HEK293 (cell line): Measurements from ENCODE around the gene MORN1.

Experiments used
- CTCF ChIA-PET: fragments of 350-600 bp; formaldehyde crosslinking; extraction: SDS; loops from one replicate; lab custom pipeline; 2021; ENCODE audit warnings: antibody characterized with exemption; lab: Yijun Ruan, JAX
- POLR2A ChIA-PET: fragments of 300-600 bp; formaldehyde crosslinking; extraction: SDS; loops from one replicate; lab custom pipeline; 2020; ENCODE audit warnings: antibody characterized with exemption, inconsistent platforms; lab: Yijun Ruan, JAX
- H3K27ac ChIP-seq: fragments of 200-500 bp; sonication (Bioruptor generic); 2 replicates; pipeline ENCODE4 v1.5.1; 2014; ENCODE audit warnings: low read depth, low read length, control low read depth, inconsistent platforms; ENCODE audit errors: extremely low read depth
- H3K36me3 ChIP-seq, 2 experiments: fragments of 200-500 bp in 1 of 2; sonication (Bioruptor generic) in 1 of 2; 1 replicate in 1 of 2; 2 replicates in 1 of 2; pipeline ENCODE4 v1.5.1; 2014 to 2017; ENCODE audit warnings: inconsistent platforms in 2 of 2, low read length in 2 of 2; ENCODE audit not compliant: control insufficient read depth in 2 of 2, insufficient read depth in 1 of 2
- H3K4me1 ChIP-seq: fragments of 200-500 bp; sonication (Bioruptor generic); 2 replicates; pipeline ENCODE4 v1.5.1; 2014; ENCODE audit warnings: mild to moderate bottlenecking, low read length, inconsistent platforms; ENCODE audit not compliant: control insufficient read depth, insufficient read depth
- H3K4me3 ChIP-seq: 2 replicates; pipeline ENCODE4 v1.5.1; 2011; ENCODE audit warnings: low read depth, mild to moderate bottlenecking, control low read depth, low read length, moderate library complexity
- H3K9me3 ChIP-seq: fragments of 200-500 bp; sonication (Bioruptor generic); 2 replicates; pipeline ENCODE4 v1.5.1; 2014; ENCODE audit warnings: low read depth, low read length, inconsistent platforms; ENCODE audit not compliant: control insufficient read depth, insufficient read depth
- CTCF ChIP-seq: fragments of 450-650 bp; formaldehyde crosslinking; IDR thresholded peaks from 2 replicates; pipeline ENCODE4 v1.5.1; 2016; ENCODE audit warnings: missing biosample characterization, missing genetic modification characterization
- KLF10 ChIP-seq: fragments of 450-650 bp; IDR thresholded peaks from 2 replicates; pipeline ENCODE4 v1.5.1; 2018; ENCODE audit warnings: missing biosample characterization, mild to moderate bottlenecking, missing genetic modification characterization
- KLF8 ChIP-seq: fragments of 450-650 bp; formaldehyde crosslinking; IDR thresholded peaks from 2 replicates; pipeline ENCODE4 v1.5.1; 2016; ENCODE audit warnings: missing biosample characterization, missing genetic modification characterization
- OSR2 ChIP-seq: fragments of 450-650 bp; formaldehyde crosslinking; IDR thresholded peaks from 2 replicates; pipeline ENCODE4 v1.5.1; 2016; ENCODE audit warnings: missing biosample characterization, missing genetic modification characterization
- OVOL3 ChIP-seq: fragments of 450-650 bp; formaldehyde crosslinking; IDR thresholded peaks from 2 replicates; pipeline ENCODE4 v1.5.1; 2016; ENCODE audit warnings: missing biosample characterization, missing genetic modification characterization
- SETDB1 ChIP-seq: IDR thresholded peaks from one replicate; pipeline ENCODE4 v1.6.1; 2017; ENCODE audit warnings: mild to moderate bottlenecking, low read length, moderate library complexity, mixed read lengths; ENCODE audit not compliant: insufficient read length
- ZBTB26 ChIP-seq: fragments of 450-650 bp; formaldehyde crosslinking; optimal IDR thresholded peaks from 2 replicates; pipeline ENCODE3; 2016; ENCODE audit warnings: missing biosample characterization, mild to moderate bottlenecking, missing genetic modification characterization
- ZBTB49 ChIP-seq: fragments of 450-650 bp; formaldehyde crosslinking; IDR thresholded peaks from 2 replicates; pipeline ENCODE4 v1.5.1; 2016; ENCODE audit warnings: missing biosample characterization, missing genetic modification characterization, low read depth
- ZNF132 ChIP-seq: fragments of 450-650 bp; formaldehyde crosslinking; IDR thresholded peaks from 2 replicates; pipeline ENCODE4 v1.5.1; 2017; ENCODE audit warnings: missing biosample characterization, missing genetic modification characterization, borderline replicate concordance
- ZNF223 ChIP-seq: fragments of 450-650 bp; formaldehyde crosslinking; IDR thresholded peaks from 2 replicates; pipeline ENCODE4 v1.5.1; 2016; ENCODE audit warnings: missing biosample characterization, missing genetic modification characterization
- ZNF26 ChIP-seq: fragments of 450-650 bp; formaldehyde crosslinking; IDR thresholded peaks from 2 replicates; pipeline ENCODE4 v1.5.1; 2016; ENCODE audit warnings: missing biosample characterization, missing genetic modification characterization
- ZNF362 ChIP-seq: fragments of 450-650 bp; formaldehyde crosslinking; IDR thresholded peaks from 2 replicates; pipeline ENCODE4 v1.5.1; 2016; ENCODE audit warnings: missing biosample characterization, missing genetic modification characterization
- ZNF423 ChIP-seq: fragments of 450-650 bp; formaldehyde crosslinking; IDR thresholded peaks from 2 replicates; pipeline ENCODE4 v1.5.1; 2016; ENCODE audit warnings: missing biosample characterization, missing genetic modification characterization
- ZNF433 ChIP-seq: fragments of 450-650 bp; formaldehyde crosslinking; IDR thresholded peaks from 2 replicates; pipeline ENCODE4 v1.5.1; 2016; ENCODE audit warnings: missing biosample characterization, missing genetic modification characterization, low read depth
- ZNF585B ChIP-seq: fragments of 450-650 bp; formaldehyde crosslinking; IDR thresholded peaks from 2 replicates; pipeline ENCODE4 v1.5.1; 2016; ENCODE audit warnings: missing biosample characterization, missing genetic modification characterization
- ZNF654 ChIP-seq: fragments of 450-650 bp; formaldehyde crosslinking; IDR thresholded peaks from 2 replicates; pipeline ENCODE4 v1.5.1; 2016; ENCODE audit warnings: low read depth, missing biosample characterization, missing genetic modification characterization
- ZNF707 ChIP-seq: fragments of 450-650 bp; formaldehyde crosslinking; IDR thresholded peaks from 2 replicates; pipeline ENCODE4 v1.5.1; 2016; ENCODE audit warnings: missing biosample characterization, missing genetic modification characterization
- ZNF792 ChIP-seq: fragments of 450-650 bp; formaldehyde crosslinking; IDR thresholded peaks from 2 replicates; pipeline ENCODE4 v1.5.1; 2016; ENCODE audit warnings: missing biosample characterization, missing genetic modification characterization
- ZSCAN18 ChIP-seq: fragments of 450-650 bp; formaldehyde crosslinking; IDR thresholded peaks from 2 replicates; pipeline ENCODE4 v1.5.1; 2016; ENCODE audit warnings: missing biosample characterization, missing genetic modification characterization

MORN1 gene

GRCh38 chr1:2381741-2382620 lies 9.4 kb downstream of the MORN1 start (continued):
- peak; percentile 17 for TF ChIP-seq ZBTB26 (tag by site-specific recombination)
- no peak for TF ChIP-seq ZNF707 (tag by site-specific recombination)
- no peak for TF ChIP-seq ZNF423 (tag by site-specific recombination)
- TF ChIP-seq KLF10 (tag by site-specific recombination) = no peak
- peak; percentile 33; the same call in 1 of the 2 replicates for TF ChIP-seq KLF8 (tag by site-specific recombination)
- TF ChIP-seq SETDB1 = no peak
- no peak; the same call in 1 of the 2 replicates for TF ChIP-seq ZNF654
- no peak for TF ChIP-seq ZSCAN18 (tag by site-specific recombination)
- TF ChIP-seq ZNF132 (tag by site-specific recombination) = no peak
- TF ChIP-seq CTCF (tag by site-specific recombination) = peak; percentile 96
- no peak for TF ChIP-seq ZNF223 (tag by site-specific recombination)

- TF ChIP-seq ZNF585B (tag by site-specific recombination) (peak; percentile 45), ZNF362 (tag by site-specific recombination) (no peak), ZNF26 (tag by site-specific recombination) (no peak), ZNF433 (tag by site-specific recombination) (no peak), ZBTB49 (tag by site-specific recombination) (no peak), OSR2 (tag by site-specific recombination) (no peak), OVOL3 (tag by site-specific recombination) (no peak), ZNF792 (tag by site-specific recombination) (no peak)
- POLR2A ChIA-PET = interaction anchor here (1.0 to 1.9 kb wide), 5 partner anchors 152 to 191 kb away, joined by 3 to 24 read pairs (median 4); partner anchors contain the start of gene FAAP20
- Histone ChIP-seq H3K27ac (no peak overlapping the region), H3K36me3 (peaks cover 0 to 10% of the 10 kb centered on the region in 2 experiments; a peak in 1 of 3 replicates), H3K9me3 (no peaks in the 10 kb centered on the region), H3K4me3 (no peak overlapping the region), H3K4me1 (no peaks in the 10 kb centered on the region)
- CTCF ChIA-PET = interaction anchor here (0.6 to 6.0 kb wide), 24 partner anchors 8 to 207 kb away, joined by 3 to 105 read pairs (median 4); partner anchors contain the start of genes FAAP20, MORN1 and RER1
These were observed 10.3 kb downstream of the MORN1 start for GRCh38 chr1:2380816-2381591.
